ENCODE measurements around the gene SLC24A3. TPM values are rescaled to one million over a fixed set of nuclear protein-coding genes. Genes with fewer than 3 reads are reported as not detected.

The SLC24A3 gene
- total RNA-seq, 1 experiment from 2014 or later: not detected

DNA sequence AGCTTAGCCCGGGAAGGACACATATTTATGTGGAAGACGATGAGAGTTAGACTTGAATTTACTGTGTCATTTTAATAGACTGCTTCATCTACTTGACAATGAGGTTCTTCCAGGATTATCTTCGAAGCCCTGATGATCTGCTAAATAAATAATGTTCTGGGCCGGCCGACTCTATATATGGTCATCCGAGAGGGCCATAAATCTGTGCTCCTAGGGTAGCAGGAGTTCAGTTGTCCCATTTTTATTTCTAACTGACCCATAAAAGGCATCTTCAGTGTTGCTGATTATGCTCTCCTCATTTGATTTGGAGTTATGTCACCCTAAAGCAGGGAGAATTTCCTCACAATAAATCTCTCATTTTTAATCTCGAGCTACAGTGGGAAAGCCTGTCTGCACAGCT lies 217.1 kb downstream of the SLC24A3 start:
- in situ Hi-C loops (cut with HindIII; ENCODE audit: low pct_unique_long_range_greater_than_20kb, low sequenced_read_pairs): no loop called here
- H3K4me1 ChIP-seq (ENCODE audit: control insufficient read depth, insufficient read depth, low read length): no peaks in the 10 kb centered on the region; the same call in 1 of the 2 replicates
- no peak for ATAC-seq
- ChIA-PET POLR2A (no interaction called here), CTCF (no interaction called here)
- H3K9me3 ChIP-seq (ENCODE audit: control insufficient read depth, insufficient read depth, low read depth, low read length): no peaks in the 10 kb centered on the region
- TF ChIP-seq, protein P1, sequence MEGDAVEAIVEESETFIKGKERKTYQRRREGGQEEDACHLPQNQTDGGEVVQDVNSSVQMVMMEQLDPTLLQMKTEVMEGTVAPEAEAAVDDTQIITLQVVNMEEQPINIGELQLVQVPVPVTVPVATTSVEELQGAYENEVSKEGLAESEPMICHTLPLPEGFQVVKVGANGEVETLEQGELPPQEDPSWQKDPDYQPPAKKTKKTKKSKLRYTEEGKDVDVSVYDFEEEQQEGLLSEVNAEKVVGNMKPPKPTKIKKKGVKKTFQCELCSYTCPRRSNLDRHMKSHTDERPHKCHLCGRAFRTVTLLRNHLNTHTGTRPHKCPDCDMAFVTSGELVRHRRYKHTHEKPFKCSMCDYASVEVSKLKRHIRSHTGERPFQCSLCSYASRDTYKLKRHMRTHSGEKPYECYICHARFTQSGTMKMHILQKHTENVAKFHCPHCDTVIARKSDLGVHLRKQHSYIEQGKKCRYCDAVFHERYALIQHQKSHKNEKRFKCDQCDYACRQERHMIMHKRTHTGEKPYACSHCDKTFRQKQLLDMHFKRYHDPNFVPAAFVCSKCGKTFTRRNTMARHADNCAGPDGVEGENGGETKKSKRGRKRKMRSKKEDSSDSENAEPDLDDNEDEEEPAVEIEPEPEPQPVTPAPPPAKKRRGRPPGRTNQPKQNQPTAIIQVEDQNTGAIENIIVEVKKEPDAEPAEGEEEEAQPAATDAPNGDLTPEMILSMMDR (IDR thresholded peaks at IDR 0.05): no peak
- no peak for TF ChIP-seq POLR2AphosphoS5 (IDR thresholded peaks at IDR 0.05; ENCODE audit: low read depth, low read length)
- TF ChIP-seq, protein P2, sequence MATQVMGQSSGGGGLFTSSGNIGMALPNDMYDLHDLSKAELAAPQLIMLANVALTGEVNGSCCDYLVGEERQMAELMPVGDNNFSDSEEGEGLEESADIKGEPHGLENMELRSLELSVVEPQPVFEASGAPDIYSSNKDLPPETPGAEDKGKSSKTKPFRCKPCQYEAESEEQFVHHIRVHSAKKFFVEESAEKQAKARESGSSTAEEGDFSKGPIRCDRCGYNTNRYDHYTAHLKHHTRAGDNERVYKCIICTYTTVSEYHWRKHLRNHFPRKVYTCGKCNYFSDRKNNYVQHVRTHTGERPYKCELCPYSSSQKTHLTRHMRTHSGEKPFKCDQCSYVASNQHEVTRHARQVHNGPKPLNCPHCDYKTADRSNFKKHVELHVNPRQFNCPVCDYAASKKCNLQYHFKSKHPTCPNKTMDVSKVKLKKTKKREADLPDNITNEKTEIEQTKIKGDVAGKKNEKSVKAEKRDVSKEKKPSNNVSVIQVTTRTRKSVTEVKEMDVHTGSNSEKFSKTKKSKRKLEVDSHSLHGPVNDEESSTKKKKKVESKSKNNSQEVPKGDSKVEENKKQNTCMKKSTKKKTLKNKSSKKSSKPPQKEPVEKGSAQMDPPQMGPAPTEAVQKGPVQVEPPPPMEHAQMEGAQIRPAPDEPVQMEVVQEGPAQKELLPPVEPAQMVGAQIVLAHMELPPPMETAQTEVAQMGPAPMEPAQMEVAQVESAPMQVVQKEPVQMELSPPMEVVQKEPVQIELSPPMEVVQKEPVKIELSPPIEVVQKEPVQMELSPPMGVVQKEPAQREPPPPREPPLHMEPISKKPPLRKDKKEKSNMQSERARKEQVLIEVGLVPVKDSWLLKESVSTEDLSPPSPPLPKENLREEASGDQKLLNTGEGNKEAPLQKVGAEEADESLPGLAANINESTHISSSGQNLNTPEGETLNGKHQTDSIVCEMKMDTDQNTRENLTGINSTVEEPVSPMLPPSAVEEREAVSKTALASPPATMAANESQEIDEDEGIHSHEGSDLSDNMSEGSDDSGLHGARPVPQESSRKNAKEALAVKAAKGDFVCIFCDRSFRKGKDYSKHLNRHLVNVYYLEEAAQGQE (IDR thresholded peaks at IDR 0.05; ENCODE audit: insufficient read depth in 1 of 2, low read depth in 2 of 2, low read length in 1 of 2): no peak
- no peak for TF ChIP-seq SIN3A (IDR thresholded peaks at IDR 0.05; ENCODE audit: borderline replicate concordance, insufficient read depth, low read depth, low read length)
- no peaks in the 10 kb centered on the region for H3K36me3 ChIP-seq (ENCODE audit: control insufficient read depth, insufficient read depth, low read length)
- no peak for DNase-seq (ENCODE audit: low read depth, low spot score)
- H3K27ac ChIP-seq (ENCODE audit: low read length): no peak overlapping the region
- H3K4me3 ChIP-seq (ENCODE audit: low read depth in 2 of 2, low read length in 2 of 2): no peak overlapping the region
- intact Hi-C loops (cut with micrococcal nuclease; ENCODE audit: unreplicated experiment): no loop called here
- peaks cover 16% of the 10 kb centered on the region for H3K27me3 ChIP-seq (ENCODE audit: control insufficient read depth, insufficient read depth, low read length)
- BruUV-seq (replicated peaks): no TSS peak

DNA sequence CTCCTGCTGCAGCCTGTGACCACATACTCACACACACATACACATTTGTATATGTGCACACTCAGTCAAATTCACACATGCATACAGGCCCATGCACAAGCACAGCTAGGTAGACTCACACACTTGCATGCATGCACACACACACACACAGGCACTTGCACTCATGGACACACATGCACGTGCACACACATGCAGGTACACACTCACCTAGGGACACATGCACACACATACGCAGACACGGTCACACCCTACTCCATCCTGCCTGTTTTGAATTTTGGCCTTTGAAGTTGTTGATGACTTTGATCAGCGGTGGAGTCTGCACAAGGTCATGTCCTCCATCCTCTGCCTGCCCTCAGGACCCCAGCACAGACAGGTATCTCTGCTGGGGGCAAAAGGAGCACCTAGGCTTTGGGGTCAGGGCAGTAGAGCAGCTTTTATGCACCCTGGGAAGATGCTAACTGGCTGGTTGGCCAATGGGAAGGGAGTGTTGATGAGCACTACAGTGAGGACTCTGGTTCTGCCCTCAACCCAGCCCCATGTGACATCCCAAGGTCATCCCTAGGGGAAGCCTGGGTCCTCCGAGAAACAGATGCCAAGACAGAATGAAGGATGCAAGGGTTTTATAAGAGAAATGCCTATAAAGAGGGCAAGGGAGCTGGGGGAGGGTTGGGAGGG lies 218.3 kb downstream of the SLC24A3 start:
- ChIA-PET POLR2A (no interaction called here), CTCF (interaction anchor here (0.7 kb wide), 1 partner anchor 225 kb away, joined by 4 read pairs; no protein-coding TSS in a partner anchor)
- H3K27me3 ChIP-seq (ENCODE audit: control insufficient read depth, insufficient read depth, low read length): peaks cover 16% of the 10 kb centered on the region
- H3K9me3 ChIP-seq (ENCODE audit: control insufficient read depth, insufficient read depth, low read depth, low read length): no peaks in the 10 kb centered on the region
- no peak overlapping the region for H3K27ac ChIP-seq (ENCODE audit: low read length)
- H3K36me3 ChIP-seq (ENCODE audit: control insufficient read depth, insufficient read depth, low read length): no peaks in the 10 kb centered on the region
- ATAC-seq: no peak
- no peaks in the 10 kb centered on the region; the same call in 1 of the 2 replicates for H3K4me1 ChIP-seq (ENCODE audit: control insufficient read depth, insufficient read depth, low read length)
- no peak for DNase-seq (ENCODE audit: low read depth, low spot score)
- no peak overlapping the region for H3K4me3 ChIP-seq (ENCODE audit: low read depth in 2 of 2, low read length in 2 of 2)
- intact Hi-C loops (cut with micrococcal nuclease; ENCODE audit: unreplicated experiment) (no loop called here), in situ Hi-C loops (cut with HindIII; ENCODE audit: low pct_unique_long_range_greater_than_20kb, low sequenced_read_pairs) (no loop called here)
- TF ChIP-seq, protein P2 (IDR thresholded peaks at IDR 0.05; ENCODE audit: insufficient read depth in 1 of 2, low read depth in 2 of 2, low read length in 1 of 2): no peak
- TF ChIP-seq POLR2AphosphoS5 (IDR thresholded peaks at IDR 0.05; ENCODE audit: low read depth, low read length) (no peak), TCF7L2 (IDR thresholded peaks at IDR 0.05; ENCODE audit: low read depth, low read length) (no peak), SIN3A (IDR thresholded peaks at IDR 0.05; ENCODE audit: borderline replicate concordance, insufficient read depth, low read depth, low read length) (no peak)
- TF ChIP-seq, protein P1 (IDR thresholded peaks at IDR 0.05): no peak
- no TSS peak for BruUV-seq (replicated peaks)

Measured in Panc1 (cell line).